Upper lobe of right lung (tissue), 1 donor: ENCODE data around the gene PAGR1. TPM values are rescaled to one million over a fixed set of nuclear protein-coding genes. Genes with fewer than 3 reads are reported as not detected.
"Not testable (repeated sequence)": the region's sequence is repeated elsewhere in the genome, so short reads cannot be mapped to it uniquely, and the experiment has no call there.

Experiments
- ATAC-seq: fragments of 200-7000 bp; cut with Tn5 transposase; one replicate; pipeline ENCODE4 v1.9.1; 2020; ENCODE audit warnings: mild to moderate bottlenecking, moderate library complexity
- DNase-seq: peaks from one replicate; pipeline ENCODE4 v3.0.0-alpha.2; 2020
- H3K27ac ChIP-seq: fragments of 200-600 bp; one replicate; pipeline ENCODE4 v1.8.0; 2022
- H3K27me3 ChIP-seq: fragments of 200-600 bp; one replicate; pipeline ENCODE4 v1.8.0; 2022; ENCODE audit warnings: mild to moderate bottlenecking
- H3K36me3 ChIP-seq: fragments of 200-600 bp; one replicate; pipeline ENCODE4 v1.8.0; 2022
- H3K4me1 ChIP-seq: fragments of 200-600 bp; one replicate; pipeline ENCODE4 v1.8.0; 2022
- H3K4me3 ChIP-seq: fragments of 200-600 bp; one replicate; pipeline ENCODE4 v1.8.0; 2022; ENCODE audit warnings: mild to moderate bottlenecking
- H3K9me3 ChIP-seq: fragments of 200-600 bp; one replicate; pipeline ENCODE4 v1.8.0; 2022
- CTCF ChIP-seq: fragments of 200-600 bp; IDR thresholded peaks from one replicate; pipeline ENCODE4 v1.8.0; 2022; ENCODE audit warnings: antibody characterized with exemption
- intact Hi-C: fragments of 100-400 bp; cut with DNase I; formaldehyde crosslinking; loops from one replicate; pipeline ENCODE4 v1.11.0; 2022
- total RNA-seq: library from RNA; stranded (reverse); fragmentation: NEBNext Ultra II Directional; extraction: Animal tissue kit (Norgen Biotek cat#: 25700); gene quantifications from one replicate; pipeline ENCODE4 v1.2.1, GENCODE V29; 2021
- donor health status: DM: no; HTN: yes; CAD: no; lungs with severe emphysema.

The PAGR1 gene
- total RNA-seq, 1 donor from 2014 or later: 15.2 TPM

- Histone ChIP-seq H3K4me3 (peak within 1 kb of the TSS; percentile 91), H3K36me3 (peaks cover 32% of the 10 kb centered on the region), H3K27ac (peak within 1 kb of the TSS; percentile 100), H3K4me1 (peaks cover 16% of the 10 kb centered on the region), H3K9me3 (no peaks in the 10 kb centered on the region), H3K27me3 (no peaks in the 10 kb centered on the region)
- DNase-seq (peak; percentile 94), ATAC-seq (peak; percentile 98)
- intact Hi-C loops: no loop called here
- peak; percentile 54 for TF ChIP-seq CTCF
These were observed 47.1 kb downstream of the PAGR1 start, which contains the start of gene CDIPT for GRCh38 chr16:29862884-29863668. CDIPT (minus strand) TSS chr16:29863226; CDS start chr16:29862857, 369 bp downstream.

GRCh38 chr16:29863669-29863984 lies 47.7 kb downstream of the PAGR1 start:
- Histone ChIP-seq H3K27ac (peak overlapping the region; percentile 100), H3K4me1 (peaks cover 16% of the 10 kb centered on the region), H3K4me3 (peak overlapping the region; percentile 91), H3K36me3 (peaks cover 27% of the 10 kb centered on the region), H3K9me3 (no peaks in the 10 kb centered on the region), H3K27me3 (no peaks in the 10 kb centered on the region)
- DNase-seq (no peak), ATAC-seq (no peak)
- intact Hi-C loops: no loop called here
- TF ChIP-seq CTCF: no peak

- Histone ChIP-seq H3K4me1 (peaks cover 16% of the 10 kb centered on the region), H3K9me3 (no peaks in the 10 kb centered on the region), H3K27me3 (no peaks in the 10 kb centered on the region), H3K36me3 (peaks cover 22% of the 10 kb centered on the region), H3K4me3 (no peak overlapping the region), H3K27ac (no peak overlapping the region)
- no peak for ATAC-seq
- no peak for TF ChIP-seq CTCF
- DNase-seq: no peak
- intact Hi-C loops: no loop called here
These were observed 48.3 kb downstream of the PAGR1 start for GRCh38 chr16:29864205-29864604.

GRCh38 chr16:29868396-29869009 lies 52.6 kb downstream of the PAGR1 start:
- DNase-seq (no peak), ATAC-seq (no peak)
- TF ChIP-seq CTCF: no peak
- H3K27me3 ChIP-seq: no peaks in the 10 kb centered on the region
- no peak overlapping the region for H3K27ac ChIP-seq
- no peaks in the 10 kb centered on the region for H3K36me3 ChIP-seq
- intact Hi-C loops: no loop called here
- no peak overlapping the region for H3K4me3 ChIP-seq
- no peaks in the 10 kb centered on the region for H3K9me3 ChIP-seq
- peaks cover 4% of the 10 kb centered on the region for H3K4me1 ChIP-seq

- intact Hi-C loops, ATAC-seq, DNase-seq, H3K27ac ChIP-seq, H3K9me3 ChIP-seq, H3K4me3 ChIP-seq, H3K4me1 ChIP-seq, H3K27me3 ChIP-seq, H3K36me3 ChIP-seq: not testable (repeated sequence)
These were observed 53.1 kb downstream of the PAGR1 start for GRCh38 chr16:29869067-29869466.

Other genes with a start within 250 kb of the PAGR1 start
- gene SPN, start 152.9 kb upstream of the PAGR1 start, total RNA-seq: 70.7 TPM
- gene QPRT, start 137.0 kb upstream of the PAGR1 start, total RNA-seq: 15.0 TPM
- gene C16orf54, start 70.2 kb upstream of the PAGR1 start, total RNA-seq: 7.3 TPM
- not detected for gene ZG16, start 37.9 kb upstream of the PAGR1 start, total RNA-seq
- 19.8 TPM for gene KIF22, start 25.4 kb upstream of the PAGR1 start, total RNA-seq
- gene MAZ, start 9.6 kb upstream of the PAGR1 start, total RNA-seq: 148 TPM
- gene PRRT2, start 4.0 kb upstream of the PAGR1 start, total RNA-seq: 2.7 TPM
- 247 TPM for gene MVP, start 4.3 kb downstream of the PAGR1 start, total RNA-seq
- 83.2 TPM for gene CDIPT, start 47.1 kb downstream of the PAGR1 start, total RNA-seq
- gene SEZ6L2, start 83.4 kb downstream of the PAGR1 start, total RNA-seq: 11.9 TPM
- gene ASPHD1, start 84.3 kb downstream of the PAGR1 start, total RNA-seq: 4.4 TPM
- 23.5 TPM for gene KCTD13, start 110.1 kb downstream of the PAGR1 start, total RNA-seq
- gene TMEM219, start 145.9 kb downstream of the PAGR1 start, total RNA-seq: 133 TPM
- 75.4 TPM for gene TAOK2, start 157.7 kb downstream of the PAGR1 start, total RNA-seq
- gene HIRIP3, start 179.5 kb downstream of the PAGR1 start, total RNA-seq: 20.3 TPM
- 65.3 TPM for gene INO80E, start 180.1 kb downstream of the PAGR1 start, total RNA-seq
- 2.6 TPM for gene DOC2A, start 194.9 kb downstream of the PAGR1 start, total RNA-seq
- gene C16orf92, start 207.0 kb downstream of the PAGR1 start, total RNA-seq: not detected
- not detected for gene TLCD3B, start 215.1 kb downstream of the PAGR1 start, total RNA-seq
- 689 TPM for gene ALDOA, start 249.6 kb downstream of the PAGR1 start, total RNA-seq